GM18505 (cell line): ENCODE data around the gene PDXK.

Experiments
- ATAC-seq: cut with Tn5 transposase; IDR thresholded peaks from one replicate; pipeline ENCODE4 v1.9.1; 2021; ENCODE audit not compliant: unreplicated experiment
- POLR2A ChIP-seq: IDR thresholded peaks from 4 replicates; pipeline ENCODE4 v1.6.1; 2011; ENCODE audit warnings: borderline replicate concordance; ENCODE audit not compliant: insufficient read depth, insufficient read length; ENCODE audit errors: extremely low read depth

The PDXK gene

GRCh38 chr21:43735236-43736091 is 16.5 kb downstream of the PDXK start:
- TF ChIP-seq POLR2A, result no peak
- ATAC-seq, result no peak

GRCh38 chr21:43736224-43736883 is 17.4 kb downstream of the PDXK start:
- no peak for TF ChIP-seq POLR2A
- no peak for ATAC-seq

- ATAC-seq, result no peak
- TF ChIP-seq POLR2A, result no peak
Measured at GRCh38 chr21:43737158-43737950, 18.4 kb downstream of the PDXK start.

- no peak for ATAC-seq
- TF ChIP-seq POLR2A, result no peak
Measured at GRCh38 chr21:43739621-43740435, 20.9 kb downstream of the PDXK start.

- no peak for ATAC-seq
- no peak for TF ChIP-seq POLR2A
Measured at GRCh38 chr21:43740497-43741156, 21.7 kb downstream of the PDXK start.

GRCh38 chr21:43741423-43742096 is 22.6 kb downstream of the PDXK start:
- no peak for TF ChIP-seq POLR2A
- ATAC-seq, result no peak

GRCh38 chr21:43743947-43744346 is 25.0 kb downstream of the PDXK start:
- no peak for ATAC-seq
- no peak for TF ChIP-seq POLR2A

- no peak for ATAC-seq
- no peak for TF ChIP-seq POLR2A
Measured at GRCh38 chr21:43744725-43745124, 25.8 kb downstream of the PDXK start.

- ATAC-seq, result no peak
Measured at GRCh38 chr21:43745772-43746517, 27.0 kb downstream of the PDXK start.

GRCh38 chr21:43748622-43749021 is 29.7 kb downstream of the PDXK start:
- no peak for TF ChIP-seq POLR2A
- ATAC-seq, result no peak

More at GRCh38 chr21:43745772-43746517, 27.0 kb downstream of the PDXK start:
- TF ChIP-seq POLR2A, result no peak

GRCh38 chr21:43749651-43750262 is 30.8 kb downstream of the PDXK start:
- no peak for ATAC-seq
- TF ChIP-seq POLR2A, result no peak
